Umbilical cord (tissue), 2 donors: ENCODE measurements around the gene ALOX12B. TPM values are rescaled to one million over a fixed set of nuclear protein-coding genes. Genes with fewer than 3 reads are reported as not detected.
"Not testable (repeated sequence)": the region's sequence is repeated elsewhere in the genome, so short reads cannot be mapped to it uniquely, and the experiment has no call there.

Source experiments
- DNase-seq: peaks from one replicate; pipeline ENCODE4 v3.0.0-alpha.2; 2015; ENCODE audit warnings: low spot score
- total RNA-seq: library from RNA; depleted of rRNA; stranded (reverse); fragments of >200 nt; gene quantifications from one replicate; pipeline ENCODE4 v1.2.3, GENCODE V29; 2014; ENCODE audit warnings: low replicate concordance; ENCODE audit not compliant: insufficient read depth

Gene ALOX12B
- total RNA-seq, 1 donor from 2014 or later = not detected

GRCh38 chr17:8082292-8082691 lies 5.2 kb downstream of the ALOX12B start:
- DNase-seq = no peak

GRCh38 chr17:8081876-8082275 lies 5.6 kb downstream of the ALOX12B start:
- no peak for DNase-seq

- no peak for DNase-seq
Observed at GRCh38 chr17:8080799-8081219, 6.7 kb downstream of the ALOX12B start.

- DNase-seq = no peak
Observed at GRCh38 chr17:8080208-8080798, 7.2 kb downstream of the ALOX12B start.

- DNase-seq = peak; percentile 61
Observed at GRCh38 chr17:8079291-8080207, 8.0 kb downstream of the ALOX12B start.

- not testable (repeated sequence) for DNase-seq
Observed at GRCh38 chr17:8077939-8078338, 9.6 kb downstream of the ALOX12B start.

- DNase-seq = no peak
Observed at GRCh38 chr17:8076502-8077266, 10.8 kb downstream of the ALOX12B start.

GRCh38 chr17:8075574-8076342 lies 11.8 kb downstream of the ALOX12B start:
- DNase-seq = no peak

- no peak for DNase-seq
Observed at GRCh38 chr17:8075081-8075480, 12.4 kb downstream of the ALOX12B start.

GRCh38 chr17:8074554-8074953 lies 13.0 kb downstream of the ALOX12B start:
- DNase-seq = peak; percentile 55

GRCh38 chr17:8073627-8074484 lies 13.7 kb downstream of the ALOX12B start:
- DNase-seq = no peak

- no peak for DNase-seq
Observed at GRCh38 chr17:8072729-8073461, 14.6 kb downstream of the ALOX12B start.

- no peak for DNase-seq
Observed at GRCh38 chr17:8072341-8072728, 15.2 kb downstream of the ALOX12B start.

- no peak for DNase-seq
Observed at GRCh38 chr17:8071496-8071895, 16.0 kb downstream of the ALOX12B start.

GRCh38 chr17:8069587-8069860 lies 18.0 kb downstream of the ALOX12B start:
- no peak for DNase-seq

GRCh38 chr17:8068736-8069586 lies 18.6 kb downstream of the ALOX12B start:
- no peak for DNase-seq

- no peak for DNase-seq
Observed at GRCh38 chr17:8067806-8068205, 19.7 kb downstream of the ALOX12B start.

- no peak for DNase-seq
Observed at GRCh38 chr17:8066841-8067775, 20.4 kb downstream of the ALOX12B start.
